ENCODE results near the gene CRIM1. TPM values are rescaled to one million over a fixed set of nuclear protein-coding genes. Genes with fewer than 3 reads are reported as not detected.

CRIM1 gene
- total RNA-seq, 1 experiment from 2014 or later, result 133 TPM

- Histone ChIP-seq H3K4me1 (replicated peaks; ENCODE audit: insufficient read depth) (peaks cover 12% of the 10 kb centered on the region; the same call in 1 of the 2 replicates), H3K36me3 (ENCODE audit: low read depth) (0 out of 2 replicates have a peak, but pooled peaks cover 4% of the 10 kb centered on the region), H3K79me2 (ENCODE audit: low read depth) (peaks cover 76% of the 10 kb centered on the region), H4K20me1 (ENCODE audit: insufficient read depth) (peaks cover 6% of the 10 kb centered on the region; the same call in 1 of the 2 replicates), H3K27me3 (ENCODE audit: insufficient read depth, low read depth) (no peaks in the 10 kb centered on the region), H3K9me2 (ENCODE audit: insufficient read depth) (no peaks in the 10 kb centered on the region), H3K4me3 (no peak overlapping the region), H2AFZ (no peak overlapping the region), H3K9me3 (ENCODE audit: insufficient read depth, low read depth) (no peaks in the 10 kb centered on the region), H3F3A (ENCODE audit: insufficient read depth, low read depth) (no peaks in the 10 kb centered on the region; the same call in 1 of the 2 replicates), H3K4me2 (no peak overlapping the region), H3K27ac (no peak overlapping the region)
- no TSS peak for BruUV-seq (replicated peaks)
- CTCF ChIA-PET, result no interaction called here
- POLR2A ChIA-PET (ENCODE audit: unreplicated experiment), result interaction anchor here (0.7 kb wide), 1 partner anchor 76 kb away, joined by 6 read pairs; no protein-coding TSS in a partner anchor
- no peak for DNase-seq
- intact Hi-C loops (cut with micrococcal nuclease; ENCODE audit: unreplicated experiment), result loop anchor here (5.0 kb wide), 1 partner anchor 34 kb away; no protein-coding TSS in a partner anchor
- no peak for TF ChIP-seq EZH2 (IDR thresholded peaks at IDR 0.05; ENCODE audit: low read depth)
- TF ChIP-seq CTCF (conservative IDR thresholded peaks at IDR 0.05), result no peak
Observed at GRCh38 chr2:36413218-36413617, 57.6 kb downstream of the CRIM1 start.

GRCh38 chr2:36414307-36414706, 58.7 kb downstream of the CRIM1 start:
- no peak overlapping the region for H3K4me2 ChIP-seq
- no TSS peak for BruUV-seq (replicated peaks)
- 0 out of 2 replicates have a peak, but pooled peaks cover 4% of the 10 kb centered on the region for H3K36me3 ChIP-seq (ENCODE audit: low read depth)
- H3K9me2 ChIP-seq (ENCODE audit: insufficient read depth), result no peaks in the 10 kb centered on the region
- no peak for TF ChIP-seq CTCF (conservative IDR thresholded peaks at IDR 0.05)
- no peak for TF ChIP-seq EZH2 (IDR thresholded peaks at IDR 0.05; ENCODE audit: low read depth)
- ChIA-PET POLR2A (ENCODE audit: unreplicated experiment) (interaction anchor here (0.6 kb wide), 1 partner anchor 369 kb away, joined by 15 read pairs; no protein-coding TSS in a partner anchor), CTCF (no interaction called here)
- intact Hi-C loops (cut with micrococcal nuclease; ENCODE audit: unreplicated experiment), result loop anchor here (5.0 kb wide), 1 partner anchor 33 kb away; no protein-coding TSS in a partner anchor
- H3K27me3 ChIP-seq (ENCODE audit: insufficient read depth, low read depth), result no peaks in the 10 kb centered on the region
- no peaks in the 10 kb centered on the region; the same call in 1 of the 2 replicates for H3F3A ChIP-seq (ENCODE audit: insufficient read depth, low read depth)
- peaks cover 12% of the 10 kb centered on the region; the same call in 1 of the 2 replicates for H3K4me1 ChIP-seq (replicated peaks; ENCODE audit: insufficient read depth)
- no peak for DNase-seq
- peaks cover 75% of the 10 kb centered on the region for H3K79me2 ChIP-seq (ENCODE audit: low read depth)
- no peak overlapping the region for H3K27ac ChIP-seq
- H2AFZ ChIP-seq, result no peak overlapping the region
- H3K4me3 ChIP-seq, result no peak overlapping the region
- H4K20me1 ChIP-seq (ENCODE audit: insufficient read depth), result peaks cover 6% of the 10 kb centered on the region; the same call in 1 of the 2 replicates
- no peaks in the 10 kb centered on the region for H3K9me3 ChIP-seq (ENCODE audit: insufficient read depth, low read depth)

GRCh38 chr2:36415381-36416022, 59.9 kb downstream of the CRIM1 start:
- Histone ChIP-seq H2AFZ (no peak overlapping the region), H3K4me3 (no peak overlapping the region), H3K4me1 (replicated peaks; ENCODE audit: insufficient read depth) (peaks cover 12% of the 10 kb centered on the region; the same call in 1 of the 2 replicates), H3K27me3 (ENCODE audit: insufficient read depth, low read depth) (no peaks in the 10 kb centered on the region), H4K20me1 (ENCODE audit: insufficient read depth) (peaks cover 6% of the 10 kb centered on the region; the same call in 1 of the 2 replicates), H3F3A (ENCODE audit: insufficient read depth, low read depth) (no peaks in the 10 kb centered on the region; the same call in 1 of the 2 replicates), H3K27ac (no peak overlapping the region), H3K9me3 (ENCODE audit: insufficient read depth, low read depth) (no peaks in the 10 kb centered on the region), H3K36me3 (ENCODE audit: low read depth) (0 out of 2 replicates have a peak, but pooled peaks cover 4% of the 10 kb centered on the region), H3K4me2 (no peak overlapping the region), H3K9me2 (ENCODE audit: insufficient read depth) (no peaks in the 10 kb centered on the region), H3K79me2 (ENCODE audit: low read depth) (peaks cover 77% of the 10 kb centered on the region)
- intact Hi-C loops (cut with micrococcal nuclease; ENCODE audit: unreplicated experiment), result no loop called here
- no TSS peak for BruUV-seq (replicated peaks)
- ChIA-PET POLR2A (ENCODE audit: unreplicated experiment) (interaction anchor here (0.7 kb wide), 1 partner anchor 39 kb away, joined by 4 read pairs; no protein-coding TSS in a partner anchor), CTCF (no interaction called here)
- no peak for DNase-seq
- TF ChIP-seq EZH2 (IDR thresholded peaks at IDR 0.05; ENCODE audit: low read depth), result no peak
- TF ChIP-seq CTCF (conservative IDR thresholded peaks at IDR 0.05), result no peak

All from PC-9 (cell line).